ENCODE measurements around the gene FBXL4.

The FBXL4 gene

GRCh38 chr6:98931696-98932095, 16.1 kb downstream of the FBXL4 start:
- TF ChIP-seq CTCF (IDR thresholded peaks at IDR 0.05) = no peak

GRCh38 chr6:98929498-98930060, 18.2 kb downstream of the FBXL4 start:
- TF ChIP-seq CTCF (IDR thresholded peaks at IDR 0.05) = no peak

GRCh38 chr6:98928688-98929087, 19.1 kb downstream of the FBXL4 start:
- no peak for TF ChIP-seq CTCF (IDR thresholded peaks at IDR 0.05)

GRCh38 chr6:98927534-98927933, 20.2 kb downstream of the FBXL4 start:
- no peak for TF ChIP-seq CTCF (IDR thresholded peaks at IDR 0.05)

GRCh38 chr6:98925831-98926230, 21.9 kb downstream of the FBXL4 start:
- no peak for TF ChIP-seq CTCF (IDR thresholded peaks at IDR 0.05)

GRCh38 chr6:98924647-98925046, 23.1 kb downstream of the FBXL4 start:
- no peak for TF ChIP-seq CTCF (IDR thresholded peaks at IDR 0.05)

GRCh38 chr6:98920904-98921431, 26.8 kb downstream of the FBXL4 start:
- no peak for TF ChIP-seq CTCF (IDR thresholded peaks at IDR 0.05)

- no peak for TF ChIP-seq CTCF (IDR thresholded peaks at IDR 0.05)
Observed at GRCh38 chr6:98909236-98909635, 38.5 kb downstream of the FBXL4 start.

Measured in LNCAP (cell line).